Karpas-422 (cell line): ENCODE measurements around the gene ATG9B. TPM values are rescaled to one million over a fixed set of nuclear protein-coding genes. Genes with fewer than 3 reads are reported as not detected.

ENCODE experiments used
- DNase-seq: peaks from one replicate; pipeline ENCODE4 v3.0.0-alpha.2; 2015
- H2AFZ ChIP-seq: fragments of 200-600 bp; sonication (generic); 2 replicates; pipeline ENCODE4 v1.6.1; 2014; ENCODE audit warnings: antibody characterized with exemption, low read length, mixed read lengths
- H3K27ac ChIP-seq: fragments of 200-600 bp; sonication (generic); 2 replicates; pipeline ENCODE4 v1.5.1; 2014; ENCODE audit warnings: mild to moderate bottlenecking, low read length, moderate library complexity
- H3K27me3 ChIP-seq: fragments of 200-600 bp; sonication (generic); 2 replicates; pipeline ENCODE4 v1.6.1; 2014; ENCODE audit warnings: low read length, mixed read lengths
- H3K36me3 ChIP-seq: fragments of 200-600 bp; sonication (generic); 2 replicates; pipeline ENCODE4 v1.6.1; 2014; ENCODE audit warnings: low read length, mixed read lengths; ENCODE audit not compliant: insufficient read depth
- H3K4me1 ChIP-seq: fragments of 200-600 bp; sonication (generic); 2 replicates; pipeline ENCODE4 v1.6.1; 2014; ENCODE audit warnings: mild to moderate bottlenecking, low read length, mixed read lengths
- H3K4me2 ChIP-seq: fragments of 200-600 bp; sonication (generic); 2 replicates; pipeline ENCODE4 v1.6.1; 2014; ENCODE audit warnings: low read length, low read depth, mild to moderate bottlenecking; ENCODE audit not compliant: poor library complexity, severe bottlenecking
- H3K4me3 ChIP-seq: fragments of 200-600 bp; sonication (generic); 2 replicates; pipeline ENCODE4 v1.5.1; 2014; ENCODE audit warnings: mild to moderate bottlenecking, antibody characterized with exemption, low read length, mixed read lengths
- H3K79me2 ChIP-seq: fragments of 200-600 bp; sonication (generic); 2 replicates; pipeline ENCODE4 v1.6.1; 2014; ENCODE audit warnings: mild to moderate bottlenecking, low read length, mixed read lengths
- H3K9ac ChIP-seq: fragments of 200-600 bp; sonication (generic); 2 replicates; pipeline ENCODE4 v1.6.0; 2014; ENCODE audit warnings: low read length
- H3K9me2 ChIP-seq: fragments of 200-600 bp; sonication (generic), shearing (Covaris generic); replicated peaks from 2 replicates; pipeline ENCODE4 v1.6.0; 2014; ENCODE audit warnings: mild to moderate bottlenecking, low read length, moderate library complexity; ENCODE audit not compliant: insufficient read depth
- H3K9me3 ChIP-seq: fragments of 300-700, 200-600 bp; sonication (generic); 2 replicates; pipeline ENCODE4 v1.6.1; 2014; ENCODE audit warnings: low read length, mixed read lengths
- H4K20me1 ChIP-seq: fragments of 200-600 bp; sonication (generic); 2 replicates; pipeline ENCODE4 v1.6.1; 2014; ENCODE audit warnings: mild to moderate bottlenecking, antibody characterized with exemption, low read length, low read depth; ENCODE audit not compliant: insufficient read depth
- total RNA-seq: library from RNA; depleted of rRNA; stranded (reverse); fragments of >200 nt; shearing (Covaris generic); gene quantifications from 2 replicates; pipeline ENCODE4 v1.2.3, GENCODE V29; 2014; ENCODE audit warnings: low replicate concordance; rRNA removed

ATG9B gene
- total RNA-seq, 1 experiment from 2014 or later: 0.78 TPM

- Histone ChIP-seq H3K9me2 (no peaks in the 10 kb centered on the region), H3K36me3 (no peaks in the 10 kb centered on the region), H3K4me2 (no peak overlapping the region), H2AFZ (no peak overlapping the region), H3K79me2 (no peaks in the 10 kb centered on the region), H3K9me3 (no peaks in the 10 kb centered on the region), H3K4me1 (no peaks in the 10 kb centered on the region), H3K27ac (no peak overlapping the region), H3K4me3 (no peak overlapping the region), H4K20me1 (no peaks in the 10 kb centered on the region), H3K27me3 (no peaks in the 10 kb centered on the region), H3K9ac (no peak overlapping the region)
- DNase-seq: no peak
Measured at GRCh38 chr7:150966002-150966401, 58.3 kb downstream of the ATG9B start.

GRCh38 chr7:150965273-150965830, 58.9 kb downstream of the ATG9B start:
- no peak overlapping the region for H3K9ac ChIP-seq
- no peak overlapping the region for H2AFZ ChIP-seq
- H3K9me2 ChIP-seq: no peaks in the 10 kb centered on the region
- H3K4me2 ChIP-seq: no peak overlapping the region
- no peaks in the 10 kb centered on the region for H3K9me3 ChIP-seq
- DNase-seq: no peak
- H3K27me3 ChIP-seq: no peaks in the 10 kb centered on the region
- H3K4me3 ChIP-seq: no peak overlapping the region
- H4K20me1 ChIP-seq: no peaks in the 10 kb centered on the region
- H3K36me3 ChIP-seq: no peaks in the 10 kb centered on the region
- no peaks in the 10 kb centered on the region for H3K4me1 ChIP-seq
- no peak overlapping the region for H3K27ac ChIP-seq
- H3K79me2 ChIP-seq: no peaks in the 10 kb centered on the region

Other genes starting within 250 kb of the ATG9B start
- not detected in 2 replicates for gene TMEM176B, start 224.1 kb downstream of the ATG9B start, total RNA-seq
- not detected in 2 replicates for gene TMEM176A, start 223.7 kb downstream of the ATG9B start, total RNA-seq
- not detected in 2 replicates for gene AOC1, start 172.0 kb downstream of the ATG9B start, total RNA-seq
- 0.11 and 0.22 TPM in 2 replicates for gene KCNH2, start 46.2 kb downstream of the ATG9B start, total RNA-seq
- gene NOS3, start 33.5 kb downstream of the ATG9B start, total RNA-seq: 59.8 and 62.5 TPM in 2 replicates
- gene ABCB8, start 4.0 kb upstream of the ATG9B start, total RNA-seq: 19.0 and 27.1 TPM in 2 replicates
- 4.5 and 6.2 TPM in 2 replicates for gene ASIC3, start 24.0 kb upstream of the ATG9B start, total RNA-seq
- 13.6 and 33.0 TPM in 2 replicates for gene CDK5, start 33.4 kb upstream of the ATG9B start, total RNA-seq
- gene SLC4A2, start 35.1 kb upstream of the ATG9B start, total RNA-seq: 35.1 and 113 TPM in 2 replicates
- 48.8 and 127 TPM in 2 replicates for gene FASTK, start 56.3 kb upstream of the ATG9B start, total RNA-seq
- gene TMUB1, start 59.0 kb upstream of the ATG9B start, total RNA-seq: 30.9 and 56.4 TPM in 2 replicates
- gene AGAP3, start 62.0 kb upstream of the ATG9B start, total RNA-seq: 0.18 and 1.6 TPM in 2 replicates
- not detected in 2 replicates for gene GBX1, start 143.2 kb upstream of the ATG9B start, total RNA-seq
- gene ASB10, start 162.8 kb upstream of the ATG9B start, total RNA-seq: not detected in 2 replicates
- not detected in 2 replicates for gene H2BK1, start 186.0 kb upstream of the ATG9B start, total RNA-seq
- gene ABCF2, start 202.7 kb upstream of the ATG9B start, total RNA-seq: 31.2 and 48.6 TPM in 2 replicates
- gene CHPF2, start 208.0 kb upstream of the ATG9B start, total RNA-seq: 24.7 and 33.2 TPM in 2 replicates
- 3.2 and 8.7 TPM in 2 replicates for gene SMARCD3, start 224.2 kb upstream of the ATG9B start, total RNA-seq